OCI-LY3 (cell line): ENCODE data around the gene KCNIP4.

ENCODE experiments used
- CTCF ChIP-seq: fragments of 200-600, 300-600 bp; sonication (generic); IDR thresholded peaks from 2 replicates; pipeline ENCODE4 v1.5.1; 2014; ENCODE audit warnings: antibody characterized with exemption, low read length, low read depth
- EZH2phosphoT487 ChIP-seq: fragments of 200-600 bp; shearing (Covaris generic); IDR thresholded peaks from 2 replicates; pipeline ENCODE4 v1.6.1; 2018; ENCODE audit warnings: antibody characterized with exemption, mixed run types, low read depth

DNA sequence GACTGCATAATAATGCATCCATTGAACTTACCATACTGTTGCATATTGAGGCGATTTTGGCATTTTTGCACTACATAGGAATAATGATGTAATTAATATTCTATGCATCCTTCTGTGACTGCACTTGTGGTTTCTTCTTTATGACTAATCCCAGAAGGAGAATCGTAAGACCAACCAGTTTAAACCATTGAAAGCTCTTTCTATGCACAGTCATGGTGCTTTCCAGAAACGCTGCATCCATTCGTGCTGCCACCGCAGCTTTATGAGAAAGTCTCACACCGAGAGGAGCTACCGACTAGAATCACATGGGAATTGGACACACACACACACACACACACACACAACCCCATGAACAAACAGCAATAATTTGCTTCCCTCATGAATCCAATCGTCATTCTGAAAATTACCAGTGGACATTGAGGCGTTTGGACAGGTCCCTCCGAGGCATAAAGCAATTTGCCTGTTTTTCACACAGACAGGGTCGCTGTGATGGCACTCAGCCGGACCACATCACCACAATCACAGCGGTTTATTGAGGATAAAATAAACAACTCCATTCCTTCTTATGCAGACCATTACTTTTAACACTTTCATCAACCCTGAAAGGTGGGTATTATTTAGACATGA, 1184.1 kb downstream of the KCNIP4 start:
- TF ChIP-seq CTCF, result no peak
- no peak for TF ChIP-seq EZH2phosphoT487
